ENCODE data around the gene SERPING1.
"Not testable (repeated sequence)": the region's sequence is repeated elsewhere in the genome, so short reads cannot be mapped to it uniquely, and the experiment has no call there.

The SERPING1 gene

DNA sequence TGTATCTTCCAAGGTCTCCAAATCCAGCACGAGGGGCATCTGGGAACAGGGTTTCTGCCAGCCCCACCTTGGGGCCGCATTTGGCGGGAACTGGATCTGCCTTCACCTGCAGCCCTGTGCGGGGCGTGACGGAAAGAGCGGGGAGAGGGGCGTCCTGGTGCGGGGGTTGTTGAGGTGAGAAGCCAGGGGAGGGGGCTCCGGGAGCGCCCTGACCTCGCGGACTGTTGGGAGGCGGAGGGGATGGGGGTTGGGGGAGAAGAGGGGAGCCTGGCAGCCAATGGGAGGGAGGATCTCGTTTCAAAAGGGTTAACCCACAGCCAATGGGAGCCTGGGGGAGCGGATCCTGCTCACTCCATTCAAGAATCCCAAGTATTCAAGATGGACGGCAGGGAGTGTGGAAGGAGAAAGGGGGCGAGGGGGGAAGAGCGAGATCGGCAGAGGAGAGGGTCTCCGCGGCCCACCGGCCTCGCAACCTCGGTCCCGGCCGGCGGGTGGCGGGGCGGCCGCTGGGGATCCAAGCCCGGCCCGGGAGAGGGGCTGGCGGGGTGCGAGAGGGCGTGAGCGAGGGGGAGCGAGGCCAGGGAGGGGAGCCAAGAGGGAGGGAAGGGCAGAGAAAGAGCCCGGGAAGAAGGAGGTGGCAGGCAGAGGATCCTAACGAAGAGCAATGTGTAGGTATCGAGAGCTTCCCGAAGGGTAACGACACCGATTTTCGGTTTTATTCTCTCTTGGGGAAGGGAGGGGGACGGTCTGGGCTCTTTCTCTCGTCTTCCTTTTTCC, 40.7 kb downstream of the SERPING1 start:
- DNase-seq (ENCODE audit: low read depth) = no peak

DNA sequence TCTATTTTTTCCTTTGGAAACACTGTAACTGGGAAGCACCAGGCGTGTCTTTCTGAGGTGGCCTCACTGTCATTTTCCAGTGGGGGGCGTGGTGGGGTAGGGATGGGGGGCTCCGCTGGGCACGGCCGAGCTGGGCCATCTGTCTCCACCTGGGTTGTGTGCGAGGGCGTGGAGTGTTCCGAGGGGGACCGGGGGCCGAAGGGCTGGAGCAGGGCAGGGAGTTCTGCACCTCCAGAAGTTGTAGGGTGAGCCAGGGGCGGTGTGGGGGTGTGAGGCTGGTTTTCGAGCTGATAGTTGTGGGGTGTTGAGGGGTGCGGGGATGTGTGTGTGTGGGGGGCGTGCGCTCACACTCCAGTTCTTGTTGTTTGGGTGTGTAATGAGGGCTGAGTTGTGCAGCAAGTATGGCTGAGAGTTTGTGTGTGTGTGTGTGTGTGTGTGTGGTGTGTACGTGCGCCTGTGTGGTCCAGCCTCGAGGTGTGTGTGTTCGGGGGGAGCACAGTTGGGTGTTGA, 41.4 kb downstream of the SERPING1 start:
- DNase-seq (ENCODE audit: low read depth) = no peak

DNA sequence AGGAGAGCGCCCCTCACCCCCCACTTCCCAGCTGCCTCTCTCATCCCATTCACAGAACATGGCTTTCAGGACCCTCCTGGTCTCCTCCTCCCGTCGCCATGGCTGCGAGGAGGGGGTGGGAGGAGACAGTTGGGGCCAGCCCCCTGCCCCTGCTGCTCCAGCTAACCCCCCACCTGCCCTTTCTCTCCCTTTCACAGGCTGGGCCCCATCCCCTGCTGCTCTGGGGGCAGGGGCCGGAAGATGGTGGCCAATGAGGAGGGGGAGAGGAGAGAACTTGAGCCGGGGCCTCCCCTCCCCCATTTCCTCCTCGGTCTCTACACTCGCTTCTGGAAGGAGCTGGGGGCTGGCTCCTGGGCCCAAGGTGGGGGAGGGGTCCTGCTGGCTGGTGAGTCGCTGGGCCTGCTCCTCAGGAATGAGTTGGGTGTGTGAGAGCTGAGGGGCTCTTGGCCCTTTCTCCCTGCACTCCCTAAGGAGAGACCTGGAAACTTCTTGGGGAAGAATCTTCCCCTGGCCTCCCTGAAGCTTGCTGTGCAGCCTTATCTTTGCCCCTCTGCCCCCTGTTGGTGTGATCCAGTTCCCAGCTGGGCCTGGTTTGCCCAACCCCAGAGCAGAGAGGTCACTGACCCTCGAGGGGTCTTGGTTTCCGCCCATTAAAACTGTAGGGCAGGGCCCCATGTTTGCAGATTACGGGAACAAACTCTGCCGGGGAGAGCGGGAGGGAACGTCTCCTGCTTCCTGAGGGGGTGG, 42.0 kb downstream of the SERPING1 start:
- DNase-seq (ENCODE audit: low read depth) = peak; percentile 91

DNA sequence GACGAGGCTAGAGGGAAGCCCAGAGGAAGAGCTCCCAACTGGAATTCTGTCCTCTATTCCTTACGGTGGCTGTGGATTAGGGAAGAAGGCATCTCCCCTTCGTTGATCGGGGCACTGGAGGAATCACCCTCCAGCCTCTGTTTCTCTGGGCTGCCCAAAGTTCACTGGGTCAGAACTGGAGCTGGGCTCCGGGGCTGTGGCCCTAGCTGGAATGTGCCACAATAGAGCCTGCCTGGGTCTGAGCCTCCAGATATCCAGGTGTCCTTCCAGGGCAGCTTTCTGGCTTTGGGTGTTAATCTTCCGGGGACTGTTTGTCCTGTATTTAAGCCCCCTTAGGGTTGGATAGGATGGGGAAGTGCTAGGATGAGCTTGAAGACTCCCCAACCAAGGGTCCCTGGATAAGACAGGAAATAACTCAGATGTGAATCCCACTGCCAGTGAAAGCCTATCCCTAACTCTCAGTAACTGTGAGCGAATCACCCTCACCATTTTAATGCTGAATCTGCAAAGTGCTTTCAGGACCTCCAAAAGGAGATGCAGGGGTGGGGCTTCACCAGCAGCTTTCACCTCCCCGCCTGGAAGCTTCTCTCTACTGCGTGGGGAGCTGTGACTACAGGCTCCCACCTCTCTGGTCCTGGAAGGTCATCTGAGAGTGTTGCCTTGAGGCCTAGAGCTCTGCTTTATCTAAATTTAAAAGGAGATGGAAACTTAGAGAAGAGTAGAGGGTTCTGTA, 42.7 kb downstream of the SERPING1 start:
- DNase-seq (ENCODE audit: low read depth) = no peak

DNA sequence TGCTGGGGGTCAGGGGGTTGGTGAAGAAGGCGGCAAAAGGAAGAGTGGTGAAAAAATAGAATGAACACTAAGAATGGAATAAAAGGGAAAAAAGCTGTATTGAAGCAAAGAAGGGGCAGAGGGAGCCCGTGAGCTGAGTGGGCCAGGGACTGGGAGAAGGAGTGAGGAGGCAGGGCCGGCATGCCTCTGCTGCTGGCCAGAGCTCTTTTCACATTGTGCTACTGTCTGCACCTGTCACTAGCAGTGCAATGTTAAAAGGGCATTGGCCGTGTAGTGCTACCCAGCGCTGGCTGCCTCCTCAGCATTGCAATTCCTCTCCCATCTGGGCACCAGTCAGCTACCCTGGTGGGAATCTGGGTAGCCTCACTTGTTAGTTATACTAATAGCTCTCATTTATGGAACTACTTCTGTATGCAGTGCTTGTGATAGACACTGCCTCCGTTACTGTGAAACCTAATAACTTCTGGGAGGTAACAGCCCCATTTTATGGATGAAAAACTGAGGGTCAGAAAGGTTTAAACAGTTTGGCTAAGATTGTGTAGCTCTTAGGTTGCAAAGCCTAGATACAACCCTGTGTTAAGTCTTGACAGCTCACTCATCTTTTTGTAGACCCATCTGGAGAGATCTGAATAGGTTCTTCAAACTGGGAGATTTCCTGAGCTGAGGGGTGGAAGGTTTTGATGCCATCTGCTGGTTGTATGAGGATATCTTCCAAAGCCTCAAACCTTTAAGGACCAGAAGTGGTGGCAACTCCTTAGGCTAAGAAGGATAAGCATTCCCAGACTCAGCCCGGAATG, 43.7 kb downstream of the SERPING1 start:
- no peak for DNase-seq (ENCODE audit: low read depth)

DNA sequence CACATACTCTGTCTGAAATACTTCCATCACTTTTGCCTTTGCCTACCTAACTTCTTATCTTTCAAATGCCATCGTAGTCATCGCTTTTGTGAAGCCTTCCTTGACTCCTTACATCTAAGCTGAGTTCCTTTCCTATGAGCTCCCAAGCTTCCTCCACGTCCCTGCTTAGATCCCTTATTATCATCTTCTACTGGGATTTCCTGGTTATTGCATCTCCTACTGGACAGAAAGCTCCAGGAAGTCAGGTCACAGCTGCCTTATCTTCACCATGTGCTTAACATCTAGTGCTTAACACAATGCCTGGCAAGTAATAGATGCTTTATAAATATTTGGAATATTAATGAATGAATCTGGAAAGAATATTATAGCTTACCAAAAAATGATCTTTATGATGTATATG, 46.3 kb downstream of the SERPING1 start:
- no peak for DNase-seq (ENCODE audit: low read depth)

DNA sequence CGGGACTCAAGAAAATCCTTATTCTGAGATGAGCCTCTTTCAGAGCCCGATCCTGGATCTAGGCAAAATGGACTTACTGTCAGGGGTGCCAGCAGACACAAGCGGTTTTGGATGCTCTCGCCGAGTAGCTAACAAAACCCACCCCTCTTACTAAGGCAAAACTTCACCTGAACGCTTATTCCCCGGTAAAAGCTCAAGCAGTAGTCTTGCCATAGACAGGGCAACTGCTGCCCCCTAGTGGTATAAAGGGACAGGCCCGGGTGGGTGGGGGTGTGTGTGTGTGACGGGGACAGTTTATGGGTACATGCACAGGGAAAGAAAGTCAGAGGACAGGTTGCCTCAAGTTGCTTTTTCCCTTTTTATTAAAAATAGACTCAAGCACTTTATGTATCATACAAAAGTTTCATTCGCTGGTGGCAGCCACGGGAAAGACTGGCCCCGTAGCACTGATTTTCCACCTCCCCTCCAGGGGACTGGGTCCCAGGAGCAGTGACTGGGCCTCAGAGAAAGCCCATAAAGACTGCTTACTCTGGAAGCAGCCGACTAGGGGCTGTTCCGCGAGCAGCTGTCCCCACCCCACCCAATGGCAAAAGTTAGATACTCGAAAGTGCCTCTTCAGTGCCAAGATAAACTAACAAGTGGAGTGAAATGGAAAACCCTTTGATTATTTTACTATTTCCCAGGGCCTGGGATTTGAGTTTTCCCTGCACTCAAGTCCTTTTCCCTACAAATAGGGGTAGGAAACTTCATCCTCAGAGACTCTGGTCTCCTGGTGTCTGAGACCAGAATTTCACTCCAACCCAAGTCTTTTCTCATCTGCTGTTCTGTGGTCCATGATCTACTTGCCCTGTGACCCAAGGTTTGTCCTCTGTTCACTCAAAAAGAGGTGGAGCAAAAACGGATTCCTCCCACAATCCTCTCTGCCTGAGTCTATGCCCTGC, 47.5 kb downstream of the SERPING1 start:
- peak; percentile 67 for DNase-seq (ENCODE audit: low read depth)

DNA sequence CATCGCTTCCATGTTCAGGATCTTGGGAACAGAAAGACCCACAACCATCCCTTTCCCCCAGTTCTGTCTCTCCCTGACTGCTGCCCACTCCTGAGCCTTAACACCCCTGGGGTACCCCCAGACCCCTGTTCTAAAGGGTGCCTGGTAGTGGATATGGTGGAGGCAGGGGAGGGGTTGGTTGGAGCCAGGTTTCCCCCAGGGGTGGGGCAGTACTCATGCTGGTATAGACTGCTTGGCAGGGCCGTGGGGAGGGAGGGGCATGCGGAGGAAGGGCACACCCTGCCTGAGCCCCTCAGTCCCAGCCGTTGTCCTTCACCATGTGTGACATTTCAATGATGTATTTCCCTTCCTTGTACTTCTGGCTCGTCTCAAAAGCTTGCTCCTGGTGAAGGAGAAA, 48.2 kb downstream of the SERPING1 start:
- no peak for DNase-seq (ENCODE audit: low read depth)

DNA sequence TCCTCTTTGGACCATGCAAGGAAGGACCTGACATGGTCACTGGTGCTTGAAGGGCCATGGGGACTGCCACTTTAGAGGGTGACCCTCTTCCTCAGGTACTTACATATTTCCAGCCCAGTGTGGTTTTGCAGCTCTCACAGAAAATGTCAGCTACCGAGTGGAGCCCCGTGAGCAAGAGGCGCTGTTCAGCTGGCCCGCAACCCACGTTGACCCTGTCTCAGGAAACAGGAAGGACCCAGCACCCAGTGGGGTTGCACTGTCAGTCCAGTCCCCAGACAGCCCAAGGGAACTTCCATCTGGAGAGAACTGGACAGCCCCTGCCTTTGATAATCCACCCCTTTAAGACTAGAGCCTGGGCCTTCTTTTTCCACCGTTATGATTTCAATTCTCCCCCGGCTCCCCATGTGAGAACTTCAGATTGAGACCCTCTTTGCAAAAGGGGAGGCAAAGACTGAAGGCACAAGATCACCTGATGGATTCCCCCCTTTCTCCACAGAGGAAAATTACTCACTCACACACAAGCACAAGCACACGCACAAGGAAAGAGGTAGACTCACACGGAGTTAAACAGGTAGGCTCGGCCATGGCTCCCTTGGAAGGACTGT, 48.8 kb downstream of the SERPING1 start:
- no peak for DNase-seq (ENCODE audit: low read depth)

DNA sequence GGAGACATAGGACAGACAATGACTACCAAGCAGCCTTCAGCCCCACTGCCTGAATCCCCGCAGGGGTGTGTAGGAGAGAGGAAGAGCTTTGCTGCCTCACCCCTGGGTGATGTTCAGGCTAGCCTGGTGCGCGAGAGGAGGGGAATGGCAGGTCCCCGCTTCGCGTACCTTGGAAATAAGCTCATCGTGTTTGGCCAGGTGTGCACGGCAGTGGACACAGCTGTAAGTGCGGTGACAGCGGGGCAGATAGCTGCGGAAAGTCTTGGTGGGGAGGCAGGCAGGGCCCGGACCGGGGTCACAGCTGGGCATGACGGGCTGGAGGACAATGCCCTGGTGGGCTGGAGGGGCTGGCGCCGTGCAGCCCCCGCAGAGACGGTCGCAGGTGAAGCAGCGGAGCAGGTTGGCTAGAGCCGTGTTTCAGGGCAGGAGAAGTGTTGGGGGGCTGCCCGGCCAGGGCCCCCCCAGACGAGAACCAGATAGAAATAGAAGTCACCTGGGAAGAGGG, 49.4 kb downstream of the SERPING1 start:
- no peak for DNase-seq (ENCODE audit: low read depth)

DNA sequence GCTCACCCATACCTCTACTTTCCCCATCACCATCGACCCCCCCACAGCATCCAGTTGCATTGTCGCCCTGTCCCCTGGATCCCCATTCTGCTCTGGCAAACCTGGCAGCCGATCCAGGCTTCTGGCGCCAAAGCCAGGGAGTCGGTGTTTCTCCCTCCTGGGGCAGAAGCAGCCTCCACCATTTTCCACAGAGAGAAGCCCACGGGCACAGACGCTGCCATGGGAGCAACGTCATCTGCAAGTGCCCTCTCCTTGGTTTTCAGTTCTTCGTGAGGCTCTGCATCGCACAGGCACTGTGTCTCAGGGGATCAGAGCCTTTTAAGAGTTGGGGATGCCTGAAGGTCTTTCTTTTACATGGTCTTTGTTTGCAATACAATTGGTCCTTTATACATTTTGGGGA, 49.9 kb downstream of the SERPING1 start:
- no peak for DNase-seq (ENCODE audit: low read depth)

DNA sequence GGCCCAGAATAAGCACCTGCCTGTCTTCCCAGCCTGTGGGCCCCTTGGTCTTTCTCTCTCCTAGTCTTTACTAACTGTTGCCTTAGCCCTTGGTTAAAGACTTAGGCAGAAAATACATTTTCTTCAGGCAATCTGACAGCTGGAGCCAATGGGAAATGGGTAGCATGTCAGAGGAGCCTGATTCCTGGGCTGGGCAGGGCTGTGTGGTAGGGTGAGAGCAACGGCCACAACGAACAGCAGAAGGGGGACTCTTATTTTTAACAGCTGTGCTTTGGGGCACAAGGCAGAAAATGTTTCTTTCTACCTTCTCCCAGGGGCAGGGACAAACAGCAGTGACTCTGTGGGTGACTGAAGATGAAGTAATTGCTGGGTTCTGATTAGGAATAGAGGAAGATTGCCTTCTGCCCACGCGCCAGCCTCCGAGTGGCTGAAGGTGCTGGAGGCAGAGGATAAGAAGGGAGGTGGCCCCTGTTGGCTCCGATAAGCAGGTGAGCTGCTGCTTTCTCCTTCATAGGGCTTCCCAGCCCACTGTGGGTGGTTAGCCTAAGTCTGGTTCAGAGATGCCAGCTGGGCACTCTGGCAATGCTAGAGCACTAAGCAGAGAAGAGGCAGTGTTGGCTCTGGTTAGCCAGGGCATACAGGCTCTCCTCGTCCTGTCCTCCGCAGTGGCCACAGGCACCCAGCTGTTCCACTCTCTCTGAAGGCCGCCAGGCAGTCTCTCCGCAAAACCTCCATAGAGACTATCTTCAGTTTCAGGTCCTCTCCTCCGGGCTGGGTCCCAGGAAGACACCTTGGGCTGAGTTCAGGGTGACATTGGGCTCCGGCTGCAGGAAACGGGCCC, 50.7 kb downstream of the SERPING1 start:
- DNase-seq (ENCODE audit: low read depth) = no peak

DNA sequence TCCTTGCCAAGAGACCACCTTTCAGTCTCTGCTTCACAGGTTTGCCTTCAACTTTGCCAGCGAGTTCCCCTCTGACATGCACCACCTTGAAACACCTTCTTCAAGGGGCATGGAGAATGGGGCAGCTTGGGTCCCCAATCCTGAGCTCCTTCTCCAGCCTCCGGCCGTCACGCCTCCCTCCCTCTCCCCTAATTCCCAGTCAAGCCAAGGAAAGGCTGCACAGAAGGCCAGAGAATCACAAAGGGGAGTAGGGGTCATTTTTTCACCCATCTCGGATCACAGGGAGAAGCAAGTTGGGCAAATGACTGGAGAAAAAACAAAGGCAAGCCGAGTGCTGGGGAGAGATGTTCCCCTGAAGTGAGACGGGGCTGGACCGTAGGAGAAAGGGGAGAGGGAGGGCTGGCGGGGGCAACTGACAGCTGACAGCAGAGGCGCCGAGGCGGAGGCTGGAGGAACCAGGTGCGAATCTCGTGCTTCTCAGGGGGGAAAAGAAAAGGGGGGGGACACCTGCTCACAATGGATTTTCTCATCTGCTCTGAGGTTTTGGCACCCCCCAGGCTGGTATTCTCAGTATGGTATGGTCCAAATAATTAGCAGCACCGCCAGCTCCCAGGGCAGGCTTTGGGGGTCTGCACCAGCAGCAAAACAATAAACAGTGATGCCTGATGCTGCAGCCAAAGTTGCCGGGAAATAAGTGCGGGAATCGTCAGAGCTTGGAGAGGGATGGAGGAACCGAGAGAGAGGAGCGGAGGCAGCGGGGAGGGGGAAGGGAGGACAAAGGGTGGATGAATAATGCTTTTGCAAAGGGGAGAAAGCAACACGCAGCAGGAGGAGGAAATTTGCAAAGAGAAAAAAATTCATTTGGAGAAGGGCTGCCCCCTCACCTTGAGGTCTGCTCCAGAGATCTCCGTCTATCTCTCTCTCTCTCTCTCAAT, 51.6 kb downstream of the SERPING1 start:
- DNase-seq (ENCODE audit: low read depth) = no peak

DNA sequence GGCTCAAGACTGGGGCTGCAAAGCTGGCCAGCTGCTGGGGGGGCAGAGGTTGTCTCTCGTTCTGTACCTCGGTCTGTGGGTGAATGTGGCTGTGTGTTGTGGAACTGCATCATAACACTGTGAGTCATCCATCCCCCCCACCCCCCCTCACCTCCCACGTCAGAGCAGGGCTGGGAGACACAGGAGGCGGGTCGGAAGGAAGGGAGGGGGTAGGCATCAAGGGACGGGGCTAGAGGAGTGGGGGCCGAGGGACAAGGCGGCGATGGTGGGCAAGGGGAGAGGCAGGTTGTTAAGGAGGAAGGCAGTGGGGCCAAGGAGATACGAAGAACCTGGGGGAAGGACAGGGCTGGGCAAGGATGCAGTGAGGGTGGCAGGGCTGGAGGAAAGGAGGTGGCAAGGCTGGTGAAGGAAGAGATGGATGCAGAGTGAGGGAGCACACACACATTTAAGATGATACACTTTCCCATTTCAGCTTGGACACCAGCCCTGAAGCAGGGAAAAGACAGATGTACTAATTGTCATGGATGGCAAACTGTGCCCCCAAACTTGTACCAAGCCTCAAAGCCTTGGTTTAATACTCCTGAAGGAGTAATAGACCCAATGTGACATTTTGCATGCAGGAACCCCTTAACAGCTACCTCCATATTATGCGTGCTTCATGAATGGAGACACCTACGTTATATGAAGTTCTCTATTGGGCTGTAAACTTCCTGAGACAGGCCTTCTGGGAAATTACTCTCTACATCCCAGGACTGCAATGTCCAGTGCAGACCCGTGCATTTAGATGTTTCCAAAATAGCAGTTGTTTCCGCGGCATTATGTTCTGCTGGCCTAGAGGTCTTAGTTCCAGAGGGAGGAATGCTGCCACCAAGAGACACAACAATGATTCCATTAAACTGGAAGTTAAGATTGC, 52.6 kb downstream of the SERPING1 start, which contains the start of gene YPEL4:
Gene YPEL4, minus strand, starts transcription at position 87 of the 913 bp plus-strand sequence. CDS start 2,805 bp downstream, outside the sequence.
- no peak for DNase-seq (ENCODE audit: low read depth)

DNA sequence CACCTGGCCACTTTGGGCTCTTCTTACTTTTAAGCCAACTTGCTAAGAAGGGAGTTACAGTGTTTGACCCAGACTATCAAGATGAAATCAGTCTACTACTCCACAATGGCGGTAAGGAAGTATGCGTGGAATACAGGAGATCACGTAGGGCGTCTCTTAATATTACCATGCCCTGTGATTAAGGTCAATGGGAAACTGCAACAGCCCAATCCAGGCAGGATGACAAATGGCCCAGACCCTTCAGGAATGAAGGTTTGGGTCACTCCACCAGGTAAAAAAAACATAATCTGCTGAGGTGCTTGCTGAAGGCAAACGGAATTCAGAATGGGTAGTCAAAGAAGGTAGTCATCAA, 53.2 kb downstream of the SERPING1 start:
- no peak for DNase-seq (ENCODE audit: low read depth)

DNA sequence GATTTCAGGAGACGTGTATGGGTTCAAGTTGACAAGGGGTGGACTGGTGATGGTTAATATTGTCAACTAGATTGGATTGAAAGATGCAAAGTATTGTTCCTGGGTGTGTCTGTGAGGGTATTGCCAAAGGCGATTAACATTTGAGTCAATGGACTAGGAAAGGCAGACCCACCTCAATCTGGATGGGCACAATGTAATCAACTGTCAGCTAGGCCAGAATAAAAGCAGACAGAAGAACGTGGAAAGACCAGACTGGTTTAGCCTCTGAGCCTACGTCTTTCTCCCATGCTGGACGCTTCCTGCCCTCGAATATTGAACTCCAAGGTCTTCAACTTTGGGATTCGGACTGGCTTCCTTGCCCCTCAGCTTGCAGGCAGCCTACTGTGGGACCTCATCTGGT, 53.9 kb downstream of the SERPING1 start:
- no peak for DNase-seq (ENCODE audit: low read depth)

DNA sequence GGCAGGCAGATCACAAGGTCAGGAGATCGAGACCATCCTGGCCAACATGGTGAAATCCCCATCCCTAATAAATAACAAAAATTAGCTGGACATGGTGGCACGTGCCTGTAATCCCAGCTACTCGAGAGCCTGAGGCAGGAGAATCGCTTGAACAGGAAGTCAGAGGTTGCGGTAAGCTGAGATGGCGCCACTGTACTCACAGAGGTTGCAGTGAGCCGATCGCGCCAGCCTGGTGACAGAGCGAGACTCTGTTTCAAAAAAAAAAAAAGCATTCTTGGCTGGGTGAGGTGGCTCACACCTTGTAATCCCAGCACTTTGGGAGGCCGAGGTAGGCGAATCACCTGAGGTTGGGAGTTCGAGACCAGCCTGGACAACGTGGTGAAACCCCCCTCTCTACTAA, 54.7 kb downstream of the SERPING1 start:
- not testable (repeated sequence) for DNase-seq (ENCODE audit: low read depth)
